HepG2 (cell line): Measurements from ENCODE around the gene USP2. TPM values are rescaled to one million over a fixed set of nuclear protein-coding genes. Genes with fewer than 3 reads are reported as not detected.

Source experiments
- CBFB ChIP-seq: sonication (generic); formaldehyde crosslinking; IDR thresholded peaks from 2 replicates; pipeline ENCODE4 v1.4.0; 2020; ENCODE audit warnings: missing genetic modification reagents
- HMGA1 ChIP-seq: sonication (generic); formaldehyde crosslinking; conservative IDR thresholded peaks from 2 replicates; pipeline ENCODE4 v1.4.0; 2020; ENCODE audit warnings: missing genetic modification reagents
- KDM5A ChIP-seq: fragments of 200-600 bp; sonication (generic); IDR thresholded peaks from 2 replicates; pipeline ENCODE4 v1.7.0; 2018; ENCODE audit warnings: antibody characterized with exemption, mild to moderate bottlenecking, low read length, borderline replicate concordance
- KLF11 ChIP-seq: IDR thresholded peaks from 2 replicates; pipeline ENCODE4 v1.6.1; 2016; ENCODE audit warnings: missing compliant biosample characterization
- MYNN ChIP-seq: sonication (generic); formaldehyde crosslinking; IDR thresholded peaks from 2 replicates; pipeline ENCODE4 v1.4.0; 2020; ENCODE audit warnings: mild to moderate bottlenecking, low read depth, missing genetic modification reagents
- PATZ1 ChIP-seq: sonication (generic); formaldehyde crosslinking; IDR thresholded peaks from 2 replicates; pipeline ENCODE4 v1.4.0; 2020; ENCODE audit warnings: missing genetic modification reagents
- PRDM15 ChIP-seq: sonication (generic); formaldehyde crosslinking; IDR thresholded peaks from 2 replicates; pipeline ENCODE4 v1.4.0; 2020; ENCODE audit warnings: missing genetic modification reagents
- RXRB ChIP-seq: IDR thresholded peaks from 2 replicates; pipeline ENCODE4 v1.6.1; 2016; ENCODE audit warnings: borderline replicate concordance, missing genetic modification reagents, missing compliant biosample characterization
- ZBTB25 ChIP-seq: IDR thresholded peaks from 2 replicates; pipeline ENCODE4 v1.6.1; 2018; ENCODE audit warnings: missing genetic modification reagents
- ZBTB42 ChIP-seq: sonication (generic); formaldehyde crosslinking; IDR thresholded peaks from 2 replicates; pipeline ENCODE4 v1.5.0; 2020; ENCODE audit warnings: mild to moderate bottlenecking, missing genetic modification reagents
- ZFP82 ChIP-seq: sonication (generic); formaldehyde crosslinking; IDR thresholded peaks from 2 replicates; pipeline ENCODE4 v1.5.1; 2020; ENCODE audit warnings: mild to moderate bottlenecking, missing genetic modification reagents, borderline replicate concordance
- ZNF333 ChIP-seq: sonication (generic); formaldehyde crosslinking; IDR thresholded peaks from 2 replicates; pipeline ENCODE4 v1.4.0; 2020; ENCODE audit warnings: mild to moderate bottlenecking, missing genetic modification reagents, borderline replicate concordance
- ZNF572 ChIP-seq: sonication (generic); formaldehyde crosslinking; IDR thresholded peaks from 2 replicates; pipeline ENCODE4 v1.5.1; 2020; ENCODE audit warnings: mild to moderate bottlenecking, missing genetic modification reagents
- ZNF839 ChIP-seq: sonication (generic); formaldehyde crosslinking; IDR thresholded peaks from 2 replicates; pipeline ENCODE4 v1.4.0; 2020; ENCODE audit warnings: missing genetic modification reagents, mild to moderate bottlenecking, borderline replicate concordance
- polyA plus RNA-seq, 8 experiments: library from polyadenylated mRNA; depleted of rRNA in 3 of 8; stranded (reverse) in 7 of 8; unstranded in 1 of 8; fragments of >200 nt; fragmentation: Illumina TruSeq in 4 of 8; extraction: Trizol in 4 of 8; gene quantifications; 2 replicates each; pipeline versions ENCODE4 v1.2.1 to v1.2.3, GENCODE V29; 2011 to 2016; ENCODE audit warnings: low read depth in 4 of 8, missing spikeins in 1 of 8, mixed read lengths in 1 of 8; ENCODE audit not compliant: insufficient read depth in 1 of 8
- total RNA-seq, 5 experiments: library from RNA; depleted of rRNA; stranded (reverse); fragments of >200 nt; fragmentation: Illumina TruSeq; extraction: Trizol; gene quantifications; 2 replicates each; pipeline ENCODE4 v1.2.3, GENCODE V29; 2016; ENCODE audit warnings: low read depth in 1 of 5
- TF ChIP-seq, protein P1 (sequence below): IDR thresholded peaks from 2 replicates; pipeline ENCODE4 v1.6.1; 2012; ENCODE audit warnings: low read depth, low read length, improper control_type of control experiment
- TF ChIP-seq, protein P2 (sequence below): sonication (generic); formaldehyde crosslinking; IDR thresholded peaks from 2 replicates; pipeline ENCODE4 v1.5.0; 2020; ENCODE audit warnings: mild to moderate bottlenecking, missing genetic modification reagents, borderline replicate concordance

Gene USP2
- total and polyA plus RNA-seq, 2 of the 13 experiments (the other 11 are each of a cell fraction or from before 2014, with no cell fraction given), result 2.5 to 6.0 TPM

GRCh38 chr11:119338318-119338890 is 43.1 kb downstream of the USP2 start (continued):
- TF ChIP-seq ZNF572 (no peak), ZNF333 (CRISPR knock-in tag) (no peak), HMGA1 (CRISPR knock-in tag) (no peak), PRDM15 (CRISPR knock-in tag) (no peak), CBFB (CRISPR knock-in tag) (no peak), PATZ1 (CRISPR knock-in tag) (peak; percentile 37; the same call in 1 of the 2 replicates), ZBTB42 (CRISPR knock-in tag) (no peak), RXRB (CRISPR knock-in tag) (no peak), ZNF839 (no peak), ZFP82 (CRISPR knock-in tag) (no peak), MYNN (no peak), KLF11 (CRISPR knock-in tag) (no peak), ZBTB25 (CRISPR knock-in tag) (no peak), KDM5A (no peak)
- TF ChIP-seq, protein P1, sequence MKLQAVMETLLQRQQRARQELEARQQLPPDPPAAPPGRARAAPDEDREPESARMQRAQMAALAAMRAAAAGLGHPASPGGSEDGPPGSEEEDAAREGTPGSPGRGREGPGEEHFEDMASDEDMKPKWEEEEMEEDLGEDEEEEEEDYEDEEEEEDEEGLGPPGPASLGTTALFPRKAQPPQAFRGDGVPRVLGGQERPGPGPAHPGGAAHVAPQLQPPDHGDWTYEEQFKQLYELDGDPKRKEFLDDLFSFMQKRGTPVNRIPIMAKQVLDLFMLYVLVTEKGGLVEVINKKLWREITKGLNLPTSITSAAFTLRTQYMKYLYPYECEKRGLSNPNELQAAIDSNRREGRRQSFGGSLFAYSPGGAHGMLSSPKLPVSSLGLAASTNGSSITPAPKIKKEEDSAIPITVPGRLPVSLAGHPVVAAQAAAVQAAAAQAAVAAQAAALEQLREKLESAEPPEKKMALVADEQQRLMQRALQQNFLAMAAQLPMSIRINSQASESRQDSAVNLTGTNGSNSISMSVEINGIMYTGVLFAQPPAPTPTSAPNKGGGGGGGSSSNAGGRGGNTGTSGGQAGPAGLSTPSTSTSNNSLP, result no peak
- TF ChIP-seq, protein P2, sequence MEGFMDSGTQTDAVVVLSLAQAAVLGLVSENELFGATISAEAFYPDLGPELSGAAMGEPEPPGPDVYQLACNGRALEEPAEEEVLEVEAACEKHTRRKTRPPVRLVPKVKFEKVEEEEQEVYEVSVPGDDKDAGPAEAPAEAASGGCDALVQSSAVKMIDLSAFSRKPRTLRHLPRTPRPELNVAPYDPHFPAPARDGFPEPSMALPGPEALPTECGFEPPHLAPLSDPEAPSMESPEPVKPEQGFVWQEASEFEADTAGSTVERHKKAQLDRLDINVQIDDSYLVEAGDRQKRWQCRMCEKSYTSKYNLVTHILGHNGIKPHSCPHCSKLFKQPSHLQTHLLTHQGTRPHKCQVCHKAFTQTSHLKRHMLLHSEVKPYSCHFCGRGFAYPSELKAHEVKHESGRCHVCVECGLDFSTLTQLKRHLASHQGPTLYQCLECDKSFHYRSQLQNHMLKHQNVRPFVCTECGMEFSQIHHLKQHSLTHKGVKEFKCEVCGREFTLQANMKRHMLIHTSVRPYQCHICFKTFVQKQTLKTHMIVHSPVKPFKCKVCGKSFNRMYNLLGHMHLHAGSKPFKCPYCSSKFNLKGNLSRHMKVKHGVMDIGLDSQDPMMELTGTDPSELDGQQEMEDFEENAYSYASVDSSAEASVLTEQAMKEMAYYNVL (CRISPR knock-in tag), result no peak
